GM19467 (cell line): Measurements from ENCODE around the gene RAI2.

ENCODE experiments used
- ATAC-seq: cut with Tn5 transposase; IDR thresholded peaks from one replicate; pipeline ENCODE4 v1.9.1; 2021; ENCODE audit warnings: mild to moderate bottlenecking, moderate library complexity; ENCODE audit not compliant: unreplicated experiment

Gene RAI2

GRCh38 chrX:17860811-17861488 lies at the start of gene RAI2:
TSS of gene RAI2 (minus strand) at chrX:17861298. CDS start at chrX:17802010, 59,288 bp downstream.
- ATAC-seq = no peak

- no peak for ATAC-seq
These were observed 27.3 kb upstream of the RAI2 start for GRCh38 chrX:17888421-17888820.

GRCh38 chrX:17882680-17883079 lies 21.6 kb upstream of the RAI2 start:
- no peak for ATAC-seq

- ATAC-seq = no peak
These were observed 17.1 kb upstream of the RAI2 start for GRCh38 chrX:17878028-17878670.

GRCh38 chrX:17876135-17876534 lies 15.0 kb upstream of the RAI2 start:
- no peak for ATAC-seq

GRCh38 chrX:17869580-17869979 lies 8.5 kb upstream of the RAI2 start:
- ATAC-seq = no peak

- no peak for ATAC-seq
These were observed 452 bp upstream of the RAI2 start for GRCh38 chrX:17861489-17862011.

GRCh38 chrX:17860179-17860780 lies 818 bp downstream of the RAI2 start:
- no peak for ATAC-seq

- ATAC-seq = no peak
These were observed 1.4 kb downstream of the RAI2 start for GRCh38 chrX:17859609-17860178.

- no peak for ATAC-seq
These were observed 6.6 kb downstream of the RAI2 start for GRCh38 chrX:17854531-17854930.

GRCh38 chrX:17854069-17854468 lies 7.0 kb downstream of the RAI2 start:
- ATAC-seq = no peak

- no peak for ATAC-seq
These were observed 9.2 kb downstream of the RAI2 start for GRCh38 chrX:17851874-17852273.

GRCh38 chrX:17848545-17849265 lies 12.4 kb downstream of the RAI2 start:
- no peak for ATAC-seq

- ATAC-seq = no peak
These were observed 15.1 kb downstream of the RAI2 start for GRCh38 chrX:17846045-17846444.

GRCh38 chrX:17844236-17844635 lies 16.9 kb downstream of the RAI2 start:
- ATAC-seq = no peak

GRCh38 chrX:17842769-17843525 lies 18.2 kb downstream of the RAI2 start:
- no peak for ATAC-seq

- ATAC-seq = no peak
These were observed 21.8 kb downstream of the RAI2 start for GRCh38 chrX:17839269-17839668.

- ATAC-seq = no peak
These were observed 24.3 kb downstream of the RAI2 start for GRCh38 chrX:17836830-17837229.

- ATAC-seq = no peak
These were observed 27.1 kb downstream of the RAI2 start for GRCh38 chrX:17833954-17834353.

GRCh38 chrX:17831255-17831654 lies 29.8 kb downstream of the RAI2 start:
- no peak for ATAC-seq
